ENCODE measurements around the gene LSM10. TPM values are rescaled to one million over a fixed set of nuclear protein-coding genes. Genes with fewer than 3 reads are reported as not detected.

LSM10 gene
- total and polyA plus RNA-seq, 9 of the 15 experiments (the other 6 are each of a cell fraction or from before 2014, with no cell fraction given) = 13.2 to 146 (median 68.9) TPM

DNA sequence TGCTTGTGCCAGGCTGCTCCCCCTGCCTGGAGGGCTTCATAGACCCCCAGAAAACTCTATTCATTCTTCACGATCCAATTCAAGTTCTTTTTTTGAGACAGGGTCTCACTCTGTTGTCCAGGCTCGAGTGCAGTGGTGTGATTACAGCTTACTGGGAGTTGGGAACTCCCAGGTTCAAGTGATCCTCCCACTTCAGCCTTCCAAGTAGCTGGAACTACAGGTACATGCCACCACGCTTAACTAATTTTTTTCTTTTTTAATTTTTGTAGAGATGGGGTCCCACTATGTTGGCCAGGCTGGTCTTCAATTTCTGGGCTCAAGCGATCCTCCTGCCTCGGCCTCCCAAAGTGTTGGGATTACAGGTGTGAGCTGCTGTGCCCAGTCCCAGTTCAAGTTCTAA, 16.3 kb downstream of the LSM10 start:
- Histone ChIP-seq H3K79me2 (ENCODE audit: control insufficient read depth, insufficient read depth, low read length) (peaks cover 87% of the 10 kb centered on the region), H3K27ac (ENCODE audit: extremely low read depth, low read depth, low read length) (no peak overlapping the region), H4K20me1 (replicated peaks; ENCODE audit: control insufficient read depth, insufficient read depth, low read length) (peaks cover 24% of the 10 kb centered on the region; the same call in 1 of the 2 replicates), H3K36me3 (ENCODE audit: control insufficient read depth, insufficient read depth, low read length) (peaks cover 36% of the 10 kb centered on the region), H3K9ac (ENCODE audit: insufficient read depth in 1 of 2, low read depth in 2 of 2, low read length in 2 of 2) (peak overlapping the region in 1 of 2 experiments; percentile 32; a peak in 1 of 4 replicates), H3K4me3 (no peak overlapping the region), H2AFZ (ENCODE audit: low read depth, low read length) (no peak overlapping the region), H3K9me3 (replicated peaks; ENCODE audit: control insufficient read depth, insufficient read depth, low read depth, low read length) (no peaks in the 10 kb centered on the region), H3K9me1 (ENCODE audit: control insufficient read depth, insufficient read depth, low read length) (peaks cover 4% of the 10 kb centered on the region), H3K4me2 (ENCODE audit: insufficient read depth, low read length) (no peak overlapping the region), H3K27me3 (ENCODE audit: control insufficient read depth in 2 of 2, insufficient read depth in 2 of 2, low read length in 2 of 2) (no peaks in the 10 kb centered on the region), H3K4me1 (replicated peaks in 1 of 2; ENCODE audit: control insufficient read depth in 2 of 2, insufficient read depth in 2 of 2, low read length in 2 of 2) (peaks cover 17 to 18% of the 10 kb centered on the region in 2 experiments; a peak in 4 of 5 replicates)
- CTCF ChIA-PET (ENCODE audit: low intra/inter-chr PET ratio) = no interaction called here
- DNase-seq (ENCODE audit: extremely low read depth in 1 of 4, low spot score in 3 of 4) (no peak), FAIRE-seq (no peak), ATAC-seq (no peak)
- BruUV-seq (replicated peaks) = no TSS peak
- TF ChIP-seq BRD4 (IDR thresholded peaks at IDR 0.05) (no peak), HNRNPUL1 (IDR thresholded peaks at IDR 0.05; ENCODE audit: low read length) (no peak), ZNF79 (CRISPR knock-in tag; IDR thresholded peaks at IDR 0.05; ENCODE audit: low read depth) (no peak), ZNF121 (CRISPR knock-in tag; conservative IDR thresholded peaks at IDR 0.05) (peak; percentile 92), BCOR (IDR thresholded peaks at IDR 0.05) (no peak), BRCA1 (IDR thresholded peaks at IDR 0.05) (no peak), BRCA1 (CRISPR knock-in tag; IDR thresholded peaks at IDR 0.05) (no peak), ESRRA (IDR thresholded peaks at IDR 0.05; ENCODE audit: borderline replicate concordance, low read depth) (no peak), SMC3 (conservative IDR thresholded peaks at IDR 0.05; ENCODE audit: insufficient read depth, low read depth, low read length) (no peak), THRAP3 (IDR thresholded peaks at IDR 0.05; ENCODE audit: borderline replicate concordance) (no peak)
- TF ChIP-seq, protein P1, sequence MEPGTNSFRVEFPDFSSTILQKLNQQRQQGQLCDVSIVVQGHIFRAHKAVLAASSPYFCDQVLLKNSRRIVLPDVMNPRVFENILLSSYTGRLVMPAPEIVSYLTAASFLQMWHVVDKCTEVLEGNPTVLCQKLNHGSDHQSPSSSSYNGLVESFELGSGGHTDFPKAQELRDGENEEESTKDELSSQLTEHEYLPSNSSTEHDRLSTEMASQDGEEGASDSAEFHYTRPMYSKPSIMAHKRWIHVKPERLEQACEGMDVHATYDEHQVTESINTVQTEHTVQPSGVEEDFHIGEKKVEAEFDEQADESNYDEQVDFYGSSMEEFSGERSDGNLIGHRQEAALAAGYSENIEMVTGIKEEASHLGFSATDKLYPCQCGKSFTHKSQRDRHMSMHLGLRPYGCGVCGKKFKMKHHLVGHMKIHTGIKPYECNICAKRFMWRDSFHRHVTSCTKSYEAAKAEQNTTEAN (CRISPR knock-in tag; IDR thresholded peaks at IDR 0.05) = 0 out of 2 replicates have a peak, but pooled peaks have one; percentile 12
- TF ChIP-seq, protein P2, sequence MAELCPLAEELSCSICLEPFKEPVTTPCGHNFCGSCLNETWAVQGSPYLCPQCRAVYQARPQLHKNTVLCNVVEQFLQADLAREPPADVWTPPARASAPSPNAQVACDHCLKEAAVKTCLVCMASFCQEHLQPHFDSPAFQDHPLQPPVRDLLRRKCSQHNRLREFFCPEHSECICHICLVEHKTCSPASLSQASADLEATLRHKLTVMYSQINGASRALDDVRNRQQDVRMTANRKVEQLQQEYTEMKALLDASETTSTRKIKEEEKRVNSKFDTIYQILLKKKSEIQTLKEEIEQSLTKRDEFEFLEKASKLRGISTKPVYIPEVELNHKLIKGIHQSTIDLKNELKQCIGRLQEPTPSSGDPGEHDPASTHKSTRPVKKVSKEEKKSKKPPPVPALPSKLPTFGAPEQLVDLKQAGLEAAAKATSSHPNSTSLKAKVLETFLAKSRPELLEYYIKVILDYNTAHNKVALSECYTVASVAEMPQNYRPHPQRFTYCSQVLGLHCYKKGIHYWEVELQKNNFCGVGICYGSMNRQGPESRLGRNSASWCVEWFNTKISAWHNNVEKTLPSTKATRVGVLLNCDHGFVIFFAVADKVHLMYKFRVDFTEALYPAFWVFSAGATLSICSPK (IDR thresholded peaks at IDR 0.05; ENCODE audit: borderline replicate concordance) = no peak
- intact Hi-C loops (cut with micrococcal nuclease) = no loop called here
- in situ Hi-C loops (cut with MboI) = no loop called here
- WGBS (ENCODE audit: insufficient coverage, low coverage, missing lambda C conversion rate) = 90% methylated on average over 5 of the region's 5 CpGs
- POLR2A ChIA-PET = interaction anchor here (0.6 to 9.7 kb wide), 5 partner anchors 8 to 232 kb away, joined by 3 to 315 read pairs (median 5); partner anchors contain the start of genes LSM10 and TRAPPC3

Data from K562 (cell line).